Central memory CD8-positive, alpha-beta T cell (primary cell): Measurements from ENCODE around the gene SKOR2.

ENCODE experiments used
- ATAC-seq: fragments of 150-1000 bp; cut with Tn5 transposase; replicated peaks from 2 replicates; pipeline ENCODE4 v1.10.0; 2022; ENCODE audit warnings: mild to moderate bottlenecking, moderate FRiP score, moderate number of reproducible peaks; ENCODE audit not compliant: poor library complexity, severe bottlenecking; ENCODE audit errors: extremely low read depth
- DNase-seq, 2 donors: peaks; one replicate each; pipeline ENCODE4 v3.0.0; 2021; ENCODE audit warnings: low spot score in 2 of 2
- H3K27ac Mint-ChIP-seq: one replicate; pipeline ENCODE4 v1.8.0; 2022; ENCODE audit warnings: low read depth, mild to moderate bottlenecking, moderate library complexity, mixed read lengths
- H3K27me3 Mint-ChIP-seq: one replicate; pipeline ENCODE4 v1.8.0; 2022; ENCODE audit warnings: mixed read lengths
- H3K36me3 Mint-ChIP-seq: one replicate; pipeline ENCODE4 v1.8.0; 2022; ENCODE audit warnings: mild to moderate bottlenecking, moderate library complexity, mixed read lengths; ENCODE audit not compliant: insufficient read depth
- H3K4me1 Mint-ChIP-seq: one replicate; pipeline ENCODE4 v1.8.0; 2022; ENCODE audit warnings: mixed read lengths
- H3K4me3 Mint-ChIP-seq: one replicate; pipeline ENCODE4 v1.8.0; 2022; ENCODE audit warnings: mild to moderate bottlenecking, moderate library complexity, mixed read lengths
- H3K9me3 Mint-ChIP-seq: one replicate; pipeline ENCODE4 v1.8.0; 2022; ENCODE audit warnings: mixed read lengths

The SKOR2 gene

DNA sequence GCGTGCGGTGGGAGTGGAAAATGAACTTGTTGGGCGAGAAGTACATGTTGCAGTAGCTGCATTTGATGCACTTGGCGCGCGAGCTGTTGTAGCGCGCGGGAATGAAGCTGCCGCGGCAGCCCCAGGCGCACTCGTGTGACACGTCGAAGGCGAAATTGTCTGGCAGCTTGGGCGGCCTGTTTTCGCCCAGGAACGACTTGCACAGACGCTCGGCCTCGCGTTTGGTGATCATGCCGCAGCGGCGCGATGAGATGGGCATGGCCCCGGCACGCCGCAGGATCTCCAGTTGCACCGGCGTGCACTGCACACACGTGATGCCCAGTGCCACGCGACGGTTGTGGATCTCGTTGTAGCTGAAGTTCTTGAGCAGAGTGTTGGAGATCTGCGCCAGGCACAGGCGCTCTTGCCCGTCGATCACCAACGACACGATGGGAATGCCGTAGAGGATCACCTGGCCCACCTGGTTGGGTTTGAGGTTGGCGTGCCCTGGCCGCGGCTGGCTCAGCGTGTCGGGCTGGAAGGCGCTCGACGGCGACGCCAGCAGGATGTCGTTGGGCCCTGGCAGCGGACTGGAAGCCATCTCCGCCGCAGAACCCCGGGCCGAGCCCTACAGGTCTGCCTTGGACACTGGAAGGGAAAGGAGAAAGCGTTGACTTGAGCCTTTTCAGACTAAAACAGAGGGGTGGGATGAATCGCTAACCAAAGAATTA is 2.7 kb downstream of the SKOR2 start:
- Mint-ChIP-seq H3K27me3 (peaks cover 83% of the 10 kb centered on the region), H3K9me3 (no peaks in the 10 kb centered on the region), H3K36me3 (peaks cover 2% of the 10 kb centered on the region), H3K27ac (no peak overlapping the region), H3K4me3 (no peak overlapping the region), H3K4me1 (no peaks in the 10 kb centered on the region)
- ATAC-seq (no peak), DNase-seq (no peak)

DNA sequence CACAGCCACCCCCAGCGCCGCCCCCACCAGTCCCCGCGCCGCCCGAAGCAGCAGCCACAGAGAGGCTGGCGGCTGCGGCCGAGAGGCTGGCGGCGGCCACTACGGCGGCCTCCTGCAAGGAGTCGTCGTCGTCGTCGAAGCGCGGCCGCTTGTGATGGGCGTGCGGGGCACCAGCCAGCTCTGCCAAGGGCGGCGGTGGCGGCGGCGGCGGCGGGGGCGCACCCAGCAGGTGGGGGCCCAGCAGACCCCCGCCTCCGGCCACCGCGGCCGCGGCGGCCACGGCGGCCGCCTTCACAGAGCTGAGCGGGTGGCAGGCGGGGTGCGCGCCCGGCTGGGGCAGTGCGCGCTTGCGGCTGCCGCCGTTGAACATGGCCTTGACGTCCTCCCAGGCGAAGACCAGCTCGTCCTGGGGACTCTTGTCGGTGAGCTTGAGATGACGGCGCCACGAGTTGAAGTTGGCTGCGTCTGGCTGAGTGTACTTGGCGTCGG is 3.3 kb downstream of the SKOR2 start:
- no peaks in the 10 kb centered on the region for H3K9me3 Mint-ChIP-seq
- no peak overlapping the region for H3K27ac Mint-ChIP-seq
- ATAC-seq: no peak
- DNase-seq: no peak
- no peak overlapping the region for H3K4me3 Mint-ChIP-seq
- H3K27me3 Mint-ChIP-seq: peaks cover 83% of the 10 kb centered on the region
- H3K4me1 Mint-ChIP-seq: no peaks in the 10 kb centered on the region
- H3K36me3 Mint-ChIP-seq: peaks cover 2% of the 10 kb centered on the region

DNA sequence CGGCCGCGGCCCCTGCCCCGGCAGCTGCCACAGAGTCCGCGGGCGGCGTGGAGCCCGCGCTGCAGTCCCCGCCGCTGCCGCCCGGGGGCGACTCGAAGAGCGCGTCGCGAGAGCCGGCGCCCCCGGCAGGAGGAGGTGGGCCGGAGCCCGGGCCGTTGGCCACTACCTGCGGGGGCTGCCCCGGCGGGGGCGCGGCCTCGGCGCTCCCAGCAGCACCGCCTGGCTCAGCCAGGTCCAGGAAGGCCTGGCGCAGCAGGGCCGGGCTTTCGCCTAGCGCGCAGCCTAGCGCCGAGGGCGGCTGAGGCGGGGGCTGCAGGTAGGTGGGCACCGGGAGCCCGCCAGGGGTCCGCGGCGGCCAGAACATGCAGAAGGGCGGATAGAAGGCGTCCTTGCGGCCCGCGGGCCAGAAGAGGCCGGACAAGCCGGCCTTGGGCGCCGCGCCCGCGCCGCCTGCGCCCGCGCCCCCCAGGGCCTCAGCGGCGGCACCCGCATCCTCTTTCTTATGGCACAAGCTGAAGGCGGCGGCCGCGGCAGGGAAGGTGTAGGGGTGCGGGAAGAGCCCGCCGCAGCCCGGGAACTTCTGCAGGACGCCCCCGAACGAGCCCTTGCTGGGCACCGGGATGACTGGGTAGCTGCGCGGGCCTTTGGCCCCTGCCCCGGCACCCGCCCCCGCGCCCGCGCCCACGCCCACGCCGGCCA is 3.9 kb downstream of the SKOR2 start:
- Mint-ChIP-seq H3K36me3 (peaks cover 2% of the 10 kb centered on the region), H3K27ac (no peak overlapping the region), H3K9me3 (no peaks in the 10 kb centered on the region), H3K4me1 (no peaks in the 10 kb centered on the region), H3K27me3 (peaks cover 83% of the 10 kb centered on the region), H3K4me3 (no peak overlapping the region)
- DNase-seq (no peak), ATAC-seq (no peak)

DNA sequence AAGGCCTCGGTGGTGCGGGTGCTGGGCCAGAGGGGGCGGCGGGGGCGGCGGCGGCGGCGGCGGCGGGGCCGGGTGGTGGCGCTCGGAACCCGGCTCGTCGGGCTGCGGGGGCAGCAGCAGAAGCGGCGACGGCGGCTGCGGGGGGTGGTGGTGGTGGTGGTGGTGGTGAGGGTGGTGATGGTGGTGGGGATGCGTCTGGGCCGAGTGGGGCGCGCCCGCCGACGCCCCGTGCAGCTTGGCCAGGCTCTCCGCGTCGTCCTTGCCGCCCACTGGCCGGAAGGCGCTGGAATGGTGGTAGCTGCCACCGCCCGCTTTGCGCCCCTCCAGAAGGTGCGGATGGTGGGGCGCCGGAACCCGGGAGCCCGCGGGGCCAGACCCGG is 4.4 kb downstream of the SKOR2 start:
- H3K27me3 Mint-ChIP-seq: peaks cover 82% of the 10 kb centered on the region
- no peak for DNase-seq
- no peak overlapping the region for H3K27ac Mint-ChIP-seq
- H3K4me1 Mint-ChIP-seq: no peaks in the 10 kb centered on the region
- H3K36me3 Mint-ChIP-seq: peaks cover 2% of the 10 kb centered on the region
- no peak overlapping the region for H3K4me3 Mint-ChIP-seq
- no peak for ATAC-seq
- no peaks in the 10 kb centered on the region for H3K9me3 Mint-ChIP-seq

DNA sequence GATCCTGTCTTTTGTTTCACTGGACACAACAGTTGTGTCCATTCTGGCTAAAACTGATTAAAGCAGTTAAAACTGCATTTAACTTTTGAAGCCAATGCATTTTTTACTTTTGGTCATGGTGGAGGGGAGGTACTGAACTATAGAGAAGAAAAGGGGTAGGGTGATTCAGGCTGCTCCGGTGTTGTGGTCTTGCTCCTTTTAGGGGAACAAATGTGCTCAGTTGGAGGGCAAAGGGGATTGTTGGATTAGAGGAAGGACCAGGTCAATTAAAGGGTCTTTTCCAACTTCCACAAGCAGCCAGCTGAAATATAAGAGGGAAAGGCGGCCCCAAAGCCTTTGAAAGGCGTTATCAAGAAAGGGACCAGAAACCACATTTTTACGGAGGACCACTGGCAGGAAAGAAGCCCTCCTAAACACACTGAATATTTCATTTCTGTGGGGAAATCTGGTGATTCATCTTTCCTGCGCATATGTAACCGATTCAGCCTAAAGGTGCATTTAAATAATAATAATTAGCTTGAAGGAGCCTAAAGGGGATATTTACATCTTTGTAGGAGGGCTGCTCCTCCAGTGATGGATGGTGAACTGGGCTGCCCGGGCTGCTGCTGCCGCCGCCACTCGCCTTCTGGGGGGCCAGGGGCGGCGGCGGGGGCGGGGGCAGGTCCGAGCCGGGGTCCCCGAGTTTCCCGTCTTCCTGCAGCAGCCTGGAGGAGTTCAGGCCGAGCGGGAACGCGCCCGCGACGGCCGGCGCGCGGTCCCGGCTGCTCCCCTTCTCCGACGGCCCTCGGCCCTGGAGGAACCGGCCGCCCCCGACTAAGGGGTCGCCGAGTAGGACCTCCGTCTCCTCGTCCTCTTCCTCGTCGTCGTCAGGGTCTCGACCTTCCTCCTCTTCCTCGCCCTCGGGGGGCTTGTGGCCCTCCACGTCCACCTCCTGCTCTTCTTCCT is 5.2 kb downstream of the SKOR2 start:
- H3K4me1 Mint-ChIP-seq: no peaks in the 10 kb centered on the region
- H3K27me3 Mint-ChIP-seq: peaks cover 82% of the 10 kb centered on the region
- H3K27ac Mint-ChIP-seq: no peak overlapping the region
- ATAC-seq: no peak
- DNase-seq: no peak
- H3K9me3 Mint-ChIP-seq: no peaks in the 10 kb centered on the region
- no peak overlapping the region for H3K4me3 Mint-ChIP-seq
- peaks cover 2% of the 10 kb centered on the region for H3K36me3 Mint-ChIP-seq

DNA sequence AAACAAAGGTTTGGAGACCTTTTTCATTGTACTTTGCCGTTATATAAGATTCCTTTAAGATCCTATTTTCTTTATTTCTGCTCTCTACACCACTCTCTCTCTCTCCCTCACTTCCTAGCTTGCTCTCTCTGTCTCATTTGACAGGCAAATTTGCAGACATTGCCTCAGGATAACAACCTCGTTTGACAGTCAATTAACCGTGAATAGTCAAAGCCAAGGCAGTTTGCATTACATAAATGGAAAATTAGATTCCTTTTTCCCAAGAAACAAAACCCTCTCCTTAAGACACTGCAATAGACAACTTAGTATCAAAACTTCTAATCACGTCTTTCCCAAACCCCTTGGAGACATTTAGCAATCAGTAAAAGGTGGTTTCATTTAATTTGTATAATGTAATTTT is 7.4 kb downstream of the SKOR2 start:
- ATAC-seq: no peak
- H3K4me3 Mint-ChIP-seq: no peak overlapping the region
- no peaks in the 10 kb centered on the region for H3K4me1 Mint-ChIP-seq
- no peak overlapping the region for H3K27ac Mint-ChIP-seq
- peaks cover 72% of the 10 kb centered on the region for H3K27me3 Mint-ChIP-seq
- no peak for DNase-seq
- H3K36me3 Mint-ChIP-seq: peaks cover 2% of the 10 kb centered on the region
- H3K9me3 Mint-ChIP-seq: no peaks in the 10 kb centered on the region

DNA sequence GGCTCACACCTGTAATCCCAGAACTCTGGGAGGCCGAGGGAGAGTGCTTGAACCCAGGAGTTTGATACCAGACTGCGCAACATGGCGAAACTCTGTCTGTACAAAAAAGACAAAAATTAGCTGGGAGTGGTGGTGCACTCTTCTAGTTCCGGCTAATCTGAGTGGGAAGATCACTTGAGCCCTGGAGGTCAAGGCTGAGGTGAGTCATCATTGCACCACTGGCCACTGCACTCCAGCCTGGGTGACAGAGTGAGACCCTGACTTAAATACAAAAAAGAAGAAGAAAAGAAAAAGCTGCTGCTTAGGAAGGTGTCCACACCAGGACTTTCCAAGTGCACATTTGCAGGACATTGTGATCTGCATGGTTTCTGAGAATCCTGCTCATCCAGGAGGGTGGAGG is 16.4 kb downstream of the SKOR2 start:
- no peak overlapping the region for H3K27ac Mint-ChIP-seq
- no peaks in the 10 kb centered on the region for H3K9me3 Mint-ChIP-seq
- no peaks in the 10 kb centered on the region for H3K36me3 Mint-ChIP-seq
- H3K4me3 Mint-ChIP-seq: no peak overlapping the region
- H3K4me1 Mint-ChIP-seq: no peaks in the 10 kb centered on the region
- no peak for DNase-seq
- no peak for ATAC-seq
- H3K27me3 Mint-ChIP-seq: peaks cover 73% of the 10 kb centered on the region

DNA sequence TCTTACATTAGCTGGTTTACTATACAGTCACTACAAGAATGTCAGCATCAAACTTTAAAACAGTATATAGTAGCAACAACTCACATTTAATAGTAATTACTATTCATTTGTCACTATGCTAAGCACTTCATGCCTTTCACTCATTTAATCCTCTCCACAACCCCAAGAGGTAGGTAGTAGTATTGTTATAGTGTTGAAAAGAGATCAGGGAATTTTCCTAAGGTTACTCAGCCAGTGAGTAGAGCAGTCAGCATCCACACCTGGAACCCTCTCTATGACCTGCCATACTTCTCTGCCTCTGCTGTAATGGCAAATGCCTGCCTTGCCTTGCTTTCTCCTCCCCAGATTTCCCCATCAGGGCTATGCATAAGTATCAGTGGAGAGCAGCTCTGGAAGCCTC is 24.8 kb downstream of the SKOR2 start:
- no peaks in the 10 kb centered on the region for H3K9me3 Mint-ChIP-seq
- H3K27ac Mint-ChIP-seq: no peak overlapping the region
- no peak overlapping the region for H3K4me3 Mint-ChIP-seq
- peaks cover 3% of the 10 kb centered on the region for H3K36me3 Mint-ChIP-seq
- H3K27me3 Mint-ChIP-seq: peaks cover 54% of the 10 kb centered on the region
- DNase-seq (no peak), ATAC-seq (no peak)
- no peaks in the 10 kb centered on the region for H3K4me1 Mint-ChIP-seq

DNA sequence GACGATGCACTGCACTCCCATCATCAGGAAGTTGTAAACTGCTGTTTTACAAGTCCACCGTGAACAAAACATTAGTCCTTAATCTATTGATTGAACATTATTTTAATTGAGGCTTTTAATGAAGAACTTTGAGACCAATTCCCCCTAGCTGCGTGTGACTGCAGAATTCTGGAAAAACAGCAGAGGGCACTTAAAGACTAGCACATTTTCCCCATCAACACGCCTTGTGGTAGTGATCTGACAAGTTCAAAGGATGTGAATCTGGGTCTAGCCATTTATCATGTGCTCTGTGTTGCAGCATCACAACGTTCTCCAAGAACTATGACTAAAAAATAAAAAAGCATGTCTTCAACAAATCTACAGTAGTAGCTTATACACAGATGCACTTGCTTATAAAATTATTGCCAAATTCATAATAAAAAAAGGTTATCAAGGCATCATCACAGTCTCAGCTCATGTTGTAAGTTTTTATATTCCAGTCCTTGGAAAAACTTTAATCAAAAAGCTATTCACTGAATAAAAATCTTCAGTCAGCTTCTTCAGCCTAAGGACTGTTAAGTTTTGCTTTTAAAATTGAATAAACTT is 35.8 kb downstream of the SKOR2 start:
- DNase-seq: no peak
- ATAC-seq: peak; percentile 36
- Mint-ChIP-seq H3K4me1 (no peaks in the 10 kb centered on the region), H3K9me3 (no peaks in the 10 kb centered on the region), H3K4me3 (no peak overlapping the region), H3K27me3 (peaks cover 74% of the 10 kb centered on the region), H3K36me3 (no peaks in the 10 kb centered on the region), H3K27ac (no peak overlapping the region)

DNA sequence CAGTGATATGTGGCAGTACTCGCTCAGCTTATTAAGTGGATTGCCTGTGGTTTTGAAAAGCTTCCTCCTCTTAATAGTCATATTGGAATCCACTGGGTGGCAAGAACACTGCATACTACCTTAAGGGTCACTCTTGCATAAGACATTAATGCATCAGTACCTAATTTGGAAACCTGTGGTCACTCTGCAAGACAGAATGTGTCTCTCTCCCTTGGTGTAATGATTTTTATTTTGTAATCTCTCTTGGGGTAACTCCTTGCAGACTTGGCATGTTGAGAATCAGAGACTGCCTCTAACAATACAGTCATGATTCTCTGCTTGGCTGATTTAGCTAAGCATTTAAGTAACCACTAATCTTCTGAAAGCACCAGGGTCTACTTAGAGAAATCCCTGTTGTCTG is 42.3 kb downstream of the SKOR2 start:
- no peak overlapping the region for H3K27ac Mint-ChIP-seq
- H3K4me1 Mint-ChIP-seq: no peaks in the 10 kb centered on the region
- H3K27me3 Mint-ChIP-seq: peaks cover 80% of the 10 kb centered on the region
- H3K36me3 Mint-ChIP-seq: no peaks in the 10 kb centered on the region
- ATAC-seq: no peak
- no peak for DNase-seq
- H3K4me3 Mint-ChIP-seq: no peak overlapping the region
- no peaks in the 10 kb centered on the region for H3K9me3 Mint-ChIP-seq

DNA sequence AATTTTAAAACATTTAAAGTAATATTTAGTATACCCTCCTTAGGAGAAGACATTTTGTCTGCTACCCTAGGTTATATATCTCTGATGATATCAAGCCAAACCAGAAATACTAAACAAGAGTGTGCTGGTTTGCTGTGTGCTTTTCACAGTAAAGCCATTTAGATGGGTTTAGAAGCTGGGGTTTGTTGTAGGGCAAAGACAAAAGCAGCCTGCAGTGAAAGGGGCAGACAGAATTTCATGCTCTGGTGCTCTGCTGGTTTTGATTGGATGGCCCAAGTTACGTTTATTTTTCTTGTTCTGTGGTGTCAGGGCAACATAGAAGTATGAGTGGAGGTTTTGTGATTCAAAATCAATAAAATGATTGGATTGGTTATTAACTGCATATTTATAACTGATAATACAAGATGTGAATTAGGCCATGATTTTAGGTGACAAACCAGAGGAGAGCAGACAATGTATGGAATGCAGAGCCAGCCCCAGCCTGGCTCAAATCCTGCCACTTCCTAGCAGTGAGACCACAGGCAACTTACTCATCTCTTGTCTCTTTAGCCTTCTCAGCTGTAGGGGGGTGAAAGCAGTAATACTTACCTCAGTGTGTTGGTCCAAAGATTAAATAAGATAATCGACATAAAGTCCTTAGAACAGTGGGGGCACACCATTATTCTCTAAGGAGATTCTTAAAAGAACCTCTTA is 44.4 kb downstream of the SKOR2 start:
- peaks cover 60% of the 10 kb centered on the region for H3K27me3 Mint-ChIP-seq
- H3K4me3 Mint-ChIP-seq: no peak overlapping the region
- H3K27ac Mint-ChIP-seq: no peak overlapping the region
- no peaks in the 10 kb centered on the region for H3K9me3 Mint-ChIP-seq
- ATAC-seq (no peak), DNase-seq (no peak)
- no peaks in the 10 kb centered on the region for H3K36me3 Mint-ChIP-seq
- no peaks in the 10 kb centered on the region for H3K4me1 Mint-ChIP-seq
